Measurements from ENCODE around the gene IFIT2. TPM values are rescaled to one million over a fixed set of nuclear protein-coding genes. Genes with fewer than 3 reads are reported as not detected.

IFIT2 gene
- total RNA-seq, 1 experiment from 2014 or later: 1.0 TPM

- no peaks in the 10 kb centered on the region for H3K9me2 ChIP-seq (ENCODE audit: insufficient read depth)
- H3K4me3 ChIP-seq (replicated peaks in 1 of 2; ENCODE audit: low read depth in 1 of 2, low read length in 2 of 2): no peak overlapping the region
- CTCF ChIA-PET: no interaction called here
- no peak overlapping the region for H3K4me2 ChIP-seq (ENCODE audit: low read length)
- ATAC-seq (no peak), DNase-seq (ENCODE audit: low read depth, low spot score) (no peak)
- H3K79me2 ChIP-seq (ENCODE audit: insufficient read depth, low read length): no peaks in the 10 kb centered on the region
- BruUV-seq (replicated peaks): no TSS peak
- H3K36me3 ChIP-seq (ENCODE audit: control insufficient read depth in 1 of 2, insufficient read depth in 2 of 2, low read length in 2 of 2): no peaks in the 10 kb centered on the region
- no peak overlapping the region for H3K9ac ChIP-seq (ENCODE audit: low read length)
- no peak for TF ChIP-seq JUND (IDR thresholded peaks at IDR 0.05)
- TF ChIP-seq REST (IDR thresholded peaks at IDR 0.05; ENCODE audit: low read depth): no peak
- no peak for TF ChIP-seq TCF7L2 (IDR thresholded peaks at IDR 0.05; ENCODE audit: borderline replicate concordance, extremely low read depth, insufficient read depth, insufficient read length)
- TF ChIP-seq CTCF (IDR thresholded peaks at IDR 0.05 in 2 of 3, conservative IDR thresholded peaks at IDR 0.05 in 1 of 3; ENCODE audit: borderline replicate concordance in 1 of 3, insufficient read depth in 1 of 3, low read depth in 2 of 3, low read length in 2 of 3): no peak
- no peak for TF ChIP-seq POLR2AphosphoS5 (IDR thresholded peaks at IDR 0.05; ENCODE audit: low read depth, low read length)
- no peak for TF ChIP-seq RAD21 (IDR thresholded peaks at IDR 0.05; ENCODE audit: low read depth)
- no peak for TF ChIP-seq EZH2phosphoT487 (IDR thresholded peaks at IDR 0.05; ENCODE audit: borderline replicate concordance)
- TF ChIP-seq SIN3A (IDR thresholded peaks at IDR 0.05; ENCODE audit: low read depth): no peak
- no peak for TF ChIP-seq YY1 (IDR thresholded peaks at IDR 0.05; ENCODE audit: extremely low read depth, insufficient replicate concordance, low read depth, low read length)
- TF ChIP-seq CBX3 (IDR thresholded peaks at IDR 0.05; ENCODE audit: low read depth): no peak
- no peak for TF ChIP-seq ELF1 (IDR thresholded peaks at IDR 0.05; ENCODE audit: borderline replicate concordance, low read depth)
- no peak for TF ChIP-seq EGR1 (IDR thresholded peaks at IDR 0.05; ENCODE audit: low read depth)
- TF ChIP-seq SRF (IDR thresholded peaks at IDR 0.05; ENCODE audit: low read depth): no peak
- no peak for TF ChIP-seq ZFX (IDR thresholded peaks at IDR 0.05)
- no peak for TF ChIP-seq POLR2A (IDR thresholded peaks at IDR 0.05; ENCODE audit: borderline replicate concordance, extremely low read depth, insufficient read depth, insufficient read length)
- TF ChIP-seq ATF3 (IDR thresholded peaks at IDR 0.05): no peak
- no peak for TF ChIP-seq CEBPB (IDR thresholded peaks at IDR 0.05; ENCODE audit: low read depth)
- H3K27ac ChIP-seq (ENCODE audit: low read depth, low read length): no peak overlapping the region
- H3K9me3 ChIP-seq (ENCODE audit: control insufficient read depth in 1 of 2, insufficient read depth in 1 of 2, low read depth in 1 of 2, low read length in 2 of 2): no peaks in the 10 kb centered on the region
- POLR2A ChIA-PET: no interaction called here
- no peaks in the 10 kb centered on the region for H3K4me1 ChIP-seq (ENCODE audit: control insufficient read depth in 1 of 2, insufficient read depth in 2 of 2, low read length in 2 of 2)
- RAD21 ChIA-PET (ENCODE audit: low non-redundant PET in 1 of 2, low total read pairs in 2 of 2, uncharacterized antibody in 2 of 2, unreplicated experiment in 2 of 2): no interaction called here
- H3K27me3 ChIP-seq (ENCODE audit: insufficient read depth, low read length): no peaks in the 10 kb centered on the region
- H4K20me1 ChIP-seq (ENCODE audit: insufficient read depth): no peaks in the 10 kb centered on the region
- intact Hi-C loops (cut with micrococcal nuclease): no loop called here
- H2AFZ ChIP-seq (ENCODE audit: low read depth, low read length, poor library complexity, severe bottlenecking): no peak overlapping the region
Measured at GRCh38 chr10:89310056-89310893, 8.4 kb downstream of the IFIT2 start.

All from HCT116 (cell line).